Body of pancreas (tissue), 4 donors: ENCODE data around the gene PKP4. TPM values are rescaled to one million over a fixed set of nuclear protein-coding genes. Genes with fewer than 3 reads are reported as not detected.

Experiments used
- ATAC-seq: fragments of 150-250 bp; one replicate; pipeline ENCODE4 v1.9.1; 2016
- DNase-seq, 4 donors: peaks; one replicate each; pipeline ENCODE4 v3.0.0-alpha.2; 2019
- H3K27ac ChIP-seq, 4 donors: fragments of 200-600 bp; sonication (generic); 1 replicate in 3 of 4; 2 replicates in 1 of 4; pipeline versions ENCODE4 v1.5.1 to v1.6.1; 2016 to 2019; ENCODE audit warnings: mild to moderate bottlenecking in 1 of 4, mixed read lengths in 1 of 4, moderate library complexity in 1 of 4
- H3K27me3 ChIP-seq, 2 donors: fragments of 200-600 bp; sonication (generic); one replicate each; pipeline ENCODE4 v1.6.0; 2016; ENCODE audit warnings: mild to moderate bottlenecking in 1 of 2
- H3K36me3 ChIP-seq, 2 donors: fragments of 200-600 bp; sonication (generic); replicated peaks in 1 of 2; 2 replicates each; pipeline ENCODE4 v1.5.1; 2016; ENCODE audit warnings: low read depth in 2 of 2; ENCODE audit not compliant: insufficient read depth in 1 of 2
- H3K4me1 ChIP-seq: fragments of 200-600 bp; sonication (generic); one replicate; pipeline ENCODE4 v1.6.0; 2016
- H3K4me3 ChIP-seq, 2 donors: fragments of 200-600 bp; sonication (generic); 1 replicate in 1 of 2; 2 replicates in 1 of 2; pipeline ENCODE4 v1.5.1; 2016 to 2019
- H3K9me3 ChIP-seq, 3 donors: fragments of 200-600 bp; sonication (generic); 1 replicate in 2 of 3; 2 replicates in 1 of 3; pipeline ENCODE4 v1.5.1; 2016
- CTCF ChIP-seq, 7 experiments: fragments of 450-650 bp in 4 of 7; fragments of 200-600 bp in 3 of 7; sonication (generic) in 3 of 7; IDR thresholded peaks; one replicate each; pipeline ENCODE4 v1.5.1; 2016 to 2019; ENCODE audit warnings: antibody characterized with exemption in 7 of 7
- POLR2A ChIP-seq, 3 donors: fragments of 450-650 bp; IDR thresholded peaks; one replicate each; pipeline ENCODE4 v1.6.1; 2016; ENCODE audit warnings: antibody characterized with exemption in 3 of 3, mild to moderate bottlenecking in 2 of 3
- WGBS, 2 donors: methylation state at CpG; one replicate each; pipeline ENCODE4 v1.1.5; 2017; 5-methylcytosine and 5-hydroxymethylcytosine counted together
- intact Hi-C: fragments of 100-400 bp; cut with DNase I; formaldehyde crosslinking; loops from one replicate; pipeline ENCODE4 v1.15.1; 2023
- total RNA-seq, 2 donors: library from RNA; depleted of rRNA; stranded (reverse); fragments of >200 nt; gene quantifications; one replicate each; pipeline ENCODE4 v1.1.0, GENCODE V29; 2016

The PKP4 gene
- total RNA-seq, 2 donors from 2014 or later, result 36.3 to 50.1 TPM

GRCh38 chr2:158716921-158717320 is 260.2 kb downstream of the PKP4 start:
- Histone ChIP-seq H3K4me3 (no peak overlapping the region), H3K4me1 (no peaks in the 10 kb centered on the region), H3K9me3 (no peaks in the 10 kb centered on the region), H3K36me3 (no peaks in the 10 kb centered on the region), H3K27ac (peak overlapping the region in 2 of 4 donors; percentile 34 to 42), H3K27me3 (no peaks in the 10 kb centered on the region)
- no peak for DNase-seq
- no peak for ATAC-seq
- WGBS, 2 donors, result 76 to 86% methylated on average over 10 of the region's 10 CpGs
- intact Hi-C loops, result no loop called here
- no peak for TF ChIP-seq CTCF (IDR thresholded peaks at IDR 0.05)

- 79 to 85% methylated on average over 14 of the region's 14 CpGs for WGBS, 2 donors
- ATAC-seq (peak; percentile 31), DNase-seq (no peak)
- TF ChIP-seq CTCF (IDR thresholded peaks at IDR 0.05) (no peak), POLR2A (IDR thresholded peaks at IDR 0.05) (no peak)
- intact Hi-C loops, result no loop called here
- Histone ChIP-seq H3K36me3 (no peaks in the 10 kb centered on the region), H3K4me3 (no peak overlapping the region), H3K27ac (peak overlapping the region in 2 of 4 donors; percentile 34 to 42), H3K27me3 (no peaks in the 10 kb centered on the region), H3K4me1 (no peaks in the 10 kb centered on the region), H3K9me3 (no peaks in the 10 kb centered on the region)
Observed at GRCh38 chr2:158717366-158718195, 260.8 kb downstream of the PKP4 start.

DNA sequence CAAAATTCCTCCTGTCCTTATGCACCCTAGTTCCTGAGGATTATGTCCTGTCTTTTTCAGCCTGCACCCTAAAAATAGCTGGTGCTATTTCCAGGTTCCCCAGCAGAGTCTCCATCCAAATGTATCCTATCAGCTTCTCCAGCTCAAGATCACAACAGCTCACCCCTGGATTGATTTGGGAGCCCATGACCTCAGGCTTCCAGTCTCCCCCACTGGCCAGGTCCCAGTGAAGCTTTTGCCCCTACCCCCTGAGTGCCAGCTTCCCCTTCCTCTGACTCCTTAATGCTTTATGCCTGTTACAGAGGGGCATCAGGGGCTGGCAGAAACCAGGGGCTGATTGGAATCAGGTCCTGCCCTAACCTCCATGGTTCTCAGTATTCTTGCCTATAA is 261.4 kb downstream of the PKP4 start:
- Histone ChIP-seq H3K27ac (no peak overlapping the region), H3K4me1 (no peaks in the 10 kb centered on the region), H3K9me3 (no peaks in the 10 kb centered on the region), H3K4me3 (no peak overlapping the region), H3K27me3 (no peaks in the 10 kb centered on the region), H3K36me3 (no peaks in the 10 kb centered on the region)
- intact Hi-C loops, result no loop called here
- DNase-seq, result no peak
- peak; percentile 13 for ATAC-seq
- no peak for TF ChIP-seq CTCF (IDR thresholded peaks at IDR 0.05)
- TF ChIP-seq POLR2A (IDR thresholded peaks at IDR 0.05), result no peak

DNA sequence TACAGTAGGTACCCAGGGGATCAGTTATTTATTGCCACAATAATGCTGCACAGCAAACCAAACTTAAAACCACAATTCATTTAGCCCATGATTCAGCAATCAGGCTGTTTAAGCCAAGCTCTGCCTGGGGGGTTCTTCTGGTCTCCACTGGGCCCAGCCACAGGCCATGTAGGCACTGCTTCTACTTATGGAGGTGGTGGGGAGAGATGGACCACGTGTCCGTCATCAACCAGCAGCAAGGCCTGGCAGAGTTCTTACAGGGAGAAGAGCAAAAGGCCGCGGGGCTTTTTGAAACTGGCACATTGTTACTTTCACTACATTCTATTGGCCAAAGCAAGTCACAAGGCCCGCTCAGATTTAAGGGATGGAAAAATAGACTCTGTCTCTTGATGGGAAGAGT is 262.1 kb downstream of the PKP4 start:
- H3K27me3 ChIP-seq, result no peaks in the 10 kb centered on the region
- H3K36me3 ChIP-seq, result no peaks in the 10 kb centered on the region
- no peak overlapping the region for H3K27ac ChIP-seq
- no peaks in the 10 kb centered on the region for H3K4me1 ChIP-seq
- no peaks in the 10 kb centered on the region for H3K9me3 ChIP-seq
- TF ChIP-seq POLR2A (IDR thresholded peaks at IDR 0.05) (no peak), CTCF (IDR thresholded peaks at IDR 0.05) (no peak)
- intact Hi-C loops, result no loop called here
- WGBS, 2 donors, result 82 to 94% methylated on average over 5 of the region's 5 CpGs
- H3K4me3 ChIP-seq, result no peak overlapping the region
- ATAC-seq (no peak), DNase-seq (no peak)

- peaks cover 2% of the 10 kb centered on the region for H3K4me1 ChIP-seq
- TF ChIP-seq POLR2A (IDR thresholded peaks at IDR 0.05), result no peak
- TF ChIP-seq CTCF (IDR thresholded peaks at IDR 0.05), result no peak
- H3K9me3 ChIP-seq, result no peaks in the 10 kb centered on the region
- DNase-seq (no peak), ATAC-seq (no peak)
- 89 to 90% methylated on average over 5 of the region's 5 CpGs for WGBS, 2 donors
- no peak overlapping the region for H3K27ac ChIP-seq
- intact Hi-C loops, result no loop called here
- H3K27me3 ChIP-seq, result no peaks in the 10 kb centered on the region
- H3K36me3 ChIP-seq, result no peaks in the 10 kb centered on the region
- no peak overlapping the region for H3K4me3 ChIP-seq
Observed at GRCh38 chr2:158719403-158719802, 262.7 kb downstream of the PKP4 start.
